ENCODE measurements around the gene TCF7L1. TPM values are rescaled to one million over a fixed set of nuclear protein-coding genes. Genes with fewer than 3 reads are reported as not detected.
A peak's percentile ranks its signal among the peaks of the same experiment; 100 is the strongest.

Gene TCF7L1
- total and polyA plus RNA-seq, 2 of the 13 experiments (the other 11 are each of a cell fraction or from before 2014, with no cell fraction given) = 0.04 to 0.15 TPM

GRCh38 chr2:85355073-85355410, 221.8 kb downstream of the TCF7L1 start (continued):
- TF ChIP-seq ETV6 (CRISPR knock-in tag; conservative IDR thresholded peaks at IDR 0.05) (0 out of 2 replicates have a peak, but pooled peaks have one; percentile 1), HMGXB4 (CRISPR knock-in tag; IDR thresholded peaks at IDR 0.05; ENCODE audit: borderline replicate concordance in 1 of 2, low read depth in 1 of 2) (no peak; a peak in 1 of 4 replicates), ZNF335 (CRISPR knock-in tag; IDR thresholded peaks at IDR 0.05) (no peak), CHD4 (IDR thresholded peaks at IDR 0.05; ENCODE audit: borderline replicate concordance, low read length) (no peak), ARNT (IDR thresholded peaks at IDR 0.05) (no peak), SOX13 (IDR thresholded peaks at IDR 0.05) (no peak), SOX13 (CRISPR knock-in tag; conservative IDR thresholded peaks at IDR 0.05 in 1 of 2, IDR thresholded peaks at IDR 0.05 in 1 of 2) (no peak), ATF7-NPFF (CRISPR knock-in tag; IDR thresholded peaks at IDR 0.05; ENCODE audit: low read depth) (no peak), ZNF841 (CRISPR knock-in tag; IDR thresholded peaks at IDR 0.05; ENCODE audit: borderline replicate concordance) (no peak), MZF1 (CRISPR knock-in tag; IDR thresholded peaks at IDR 0.05; ENCODE audit: borderline replicate concordance) (0 out of 2 replicates have a peak, but pooled peaks have one; percentile 21), ZBTB37 (CRISPR knock-in tag; IDR thresholded peaks at IDR 0.05) (peak; percentile 42; the same call in 1 of the 2 replicates), DNMT1 (CRISPR knock-in tag; IDR thresholded peaks at IDR 0.05) (0 out of 2 replicates have a peak, but pooled peaks have one; percentile 18), ZNF451 (CRISPR knock-in tag; IDR thresholded peaks at IDR 0.05) (no peak), NKX3-1 (CRISPR knock-in tag; IDR thresholded peaks at IDR 0.05) (peak; percentile 12; the same call in 1 of the 2 replicates), POLR2A (IDR thresholded peaks at IDR 0.05; ENCODE audit: insufficient read depth in 1 of 2, low read depth in 2 of 2, low read length in 2 of 2) (no peak), HBP1 (CRISPR knock-in tag; IDR thresholded peaks at IDR 0.05; ENCODE audit: low read depth) (no peak), BRCA1 (CRISPR knock-in tag; IDR thresholded peaks at IDR 0.05) (no peak), ISX (CRISPR knock-in tag; conservative IDR thresholded peaks at IDR 0.05) (0 out of 2 replicates have a peak, but pooled peaks have one; percentile 12), FOXO4 (CRISPR knock-in tag; conservative IDR thresholded peaks at IDR 0.05) (0 out of 2 replicates have a peak, but pooled peaks have one; percentile 34), ZNF292 (CRISPR knock-in tag; IDR thresholded peaks at IDR 0.05; ENCODE audit: borderline replicate concordance, low read depth) (no peak), ZHX1 (CRISPR knock-in tag; IDR thresholded peaks at IDR 0.05; ENCODE audit: low read depth) (no peak), ZMYM4 (CRISPR knock-in tag; IDR thresholded peaks at IDR 0.05) (no peak), ZNF605 (CRISPR knock-in tag; IDR thresholded peaks at IDR 0.05) (no peak)

Measured in HepG2 (cell line).